SK-N-SH (cell line): ENCODE results near the gene CACNA2D1. TPM values are rescaled to one million over a fixed set of nuclear protein-coding genes. Genes with fewer than 3 reads are reported as not detected.

Experiments used
- CTCF ChIA-PET: fragments of 300-600, 350-600 bp; formaldehyde crosslinking; extraction: SDS; loops from one replicate; lab custom pipeline; 2021; lab: Yijun Ruan, JAX
- POLR2A ChIA-PET: fragments of 350-600 bp; sonication (Branson Sonifier 250); formaldehyde crosslinking; extraction: SDS; loops from one replicate; lab custom pipeline; 2020; ENCODE audit warnings: antibody characterized with exemption, inconsistent platforms; lab: Yijun Ruan, JAX
- DNase-seq: peaks from one replicate; pipeline ENCODE4 v3.0.0; 2012
- H2AFZ ChIP-seq: fragments of 200-600 bp; sonication (generic); 2 replicates; pipeline ENCODE4 v1.8.1; 2016; ENCODE audit warnings: antibody characterized with exemption, mild to moderate bottlenecking, low read depth
- H3F3A ChIP-seq: fragments of 200-600 bp; sonication (generic); replicated peaks from 2 replicates; pipeline ENCODE3; 2016; ENCODE audit warnings: antibody characterized with exemption, mild to moderate bottlenecking; ENCODE audit not compliant: insufficient read depth
- H3K27ac ChIP-seq, 2 experiments: fragments of 200-500 bp in 1 of 2; fragments of 200-600 bp in 1 of 2; sonication (Bioruptor generic) in 1 of 2; sonication (generic), shearing (Covaris generic) in 1 of 2; 2 replicates each; pipeline versions ENCODE4 v1.5.1 to v1.6.1; 2014 to 2016; ENCODE audit warnings: low read depth in 2 of 2, inconsistent platforms in 1 of 2, low read length in 1 of 2, mild to moderate bottlenecking in 1 of 2, mixed read lengths in 1 of 2
- H3K27me3 ChIP-seq: fragments of 200-600 bp; sonication (generic), shearing (Covaris generic); 2 replicates; pipeline ENCODE4 v1.6.1; 2016; ENCODE audit warnings: mixed run types; ENCODE audit not compliant: insufficient read depth
- H3K36me3 ChIP-seq, 2 experiments: fragments of 200-500 bp in 1 of 2; fragments of 200-600 bp in 1 of 2; sonication (Bioruptor generic) in 1 of 2; sonication (generic) in 1 of 2; replicated peaks in 1 of 2; 2 replicates each; pipeline versions ENCODE3 to v1.5.1; 2014 to 2016; ENCODE audit warnings: low read length in 1 of 2, mild to moderate bottlenecking in 1 of 2; ENCODE audit not compliant: insufficient read depth in 2 of 2, control insufficient read depth in 1 of 2
- H3K4me1 ChIP-seq, 2 experiments: fragments of 200-500 bp in 1 of 2; fragments of 200-600 bp in 1 of 2; sonication (Bioruptor generic) in 1 of 2; sonication (generic), shearing (Covaris generic) in 1 of 2; 2 replicates each; pipeline versions ENCODE4 v1.5.1 to v1.6.1; 2014 to 2016; ENCODE audit warnings: low read depth in 1 of 2, low read length in 1 of 2, mixed run types in 1 of 2; ENCODE audit not compliant: insufficient read depth in 2 of 2, control insufficient read depth in 1 of 2
- H3K4me2 ChIP-seq: fragments of 200-600 bp; sonication (generic), shearing (Covaris generic); 2 replicates; pipeline ENCODE4 v1.6.1; 2017; ENCODE audit warnings: mixed run types
- H3K4me3 ChIP-seq, 2 experiments: fragments of 200-500 bp in 1 of 2; fragments of 200-600 bp in 1 of 2; sonication (Bioruptor generic) in 1 of 2; sonication (generic), shearing (Covaris generic) in 1 of 2; 2 replicates each; pipeline versions ENCODE4 v1.5.1 to v1.8.1; 2014 to 2016; ENCODE audit warnings: low read depth in 2 of 2, inconsistent platforms in 1 of 2, low read length in 1 of 2, mild to moderate bottlenecking in 1 of 2, mixed read lengths in 1 of 2, moderate library complexity in 1 of 2
- H3K79me2 ChIP-seq: fragments of 200-600 bp; sonication (generic); 2 replicates; pipeline ENCODE4 v1.8.1; 2017; ENCODE audit warnings: mild to moderate bottlenecking; ENCODE audit not compliant: insufficient read depth
- H3K9ac ChIP-seq: fragments of 200-600 bp; sonication (generic); 2 replicates; pipeline ENCODE4 v1.6.1; 2017; ENCODE audit warnings: mixed run types
- H3K9me2 ChIP-seq: fragments of 200-600 bp; sonication (generic); 2 replicates; pipeline ENCODE4 v1.6.1; 2017; ENCODE audit warnings: mixed run types
- H3K9me3 ChIP-seq: fragments of 200-600 bp; sonication (generic); 2 replicates; pipeline ENCODE4 v1.6.1; 2017; ENCODE audit warnings: mixed run types, mild to moderate bottlenecking, moderate library complexity
- H4K20me1 ChIP-seq: fragments of 200-600 bp; sonication (generic); 2 replicates; pipeline ENCODE4 v1.6.1; 2017; ENCODE audit warnings: mild to moderate bottlenecking, mixed run types; ENCODE audit not compliant: insufficient read depth
- CTCF ChIP-seq: fragments of 200-600 bp; sonication (generic); IDR thresholded peaks from 2 replicates; pipeline ENCODE4 v1.6.1; 2017; ENCODE audit warnings: antibody characterized with exemption, mild to moderate bottlenecking, moderate library complexity
- ELF1 ChIP-seq: IDR thresholded peaks from 2 replicates; pipeline ENCODE4 v1.4.0; 2012
- EP300 ChIP-seq, 2 experiments: IDR thresholded peaks; 2 replicates each; pipeline versions ENCODE4 v1.4.0 to v1.6.1; 2012; ENCODE audit warnings: borderline replicate concordance in 1 of 2, low read depth in 1 of 2, low read length in 1 of 2
- FOSL2 ChIP-seq: IDR thresholded peaks from 2 replicates; pipeline ENCODE4 v1.4.0; 2012; ENCODE audit warnings: low read depth, mild to moderate bottlenecking, moderate library complexity, borderline replicate concordance
- FOXJ3 ChIP-seq: sonication (generic); formaldehyde crosslinking; IDR thresholded peaks from 2 replicates; pipeline ENCODE4 v1.5.1; 2020; ENCODE audit warnings: mild to moderate bottlenecking, missing genetic modification reagents
- GABPA ChIP-seq: IDR thresholded peaks from 2 replicates; pipeline ENCODE4 v1.4.0; 2012; ENCODE audit warnings: low read depth, mild to moderate bottlenecking
- GATA2 ChIP-seq: sonication (generic); formaldehyde crosslinking; IDR thresholded peaks from 2 replicates; pipeline ENCODE4 v1.5.0; 2020; ENCODE audit warnings: mild to moderate bottlenecking, missing genetic modification reagents
- IRF3 ChIP-seq: fragments of 150-350 bp; IDR thresholded peaks from 2 replicates; pipeline ENCODE4 v1.6.1; 2016; ENCODE audit warnings: mild to moderate bottlenecking, low read depth, low read length
- MAX ChIP-seq: IDR thresholded peaks from 2 replicates; pipeline ENCODE4 v1.4.0; 2012; ENCODE audit warnings: low read depth
- MXI1 ChIP-seq: IDR thresholded peaks from 2 replicates; pipeline ENCODE4 v1.6.1; 2012; ENCODE audit warnings: mild to moderate bottlenecking, low read depth, low read length, improper control_type of control experiment
- NRF1 ChIP-seq: IDR thresholded peaks from 2 replicates; pipeline ENCODE4 v1.6.1; 2012; ENCODE audit warnings: low read depth, mild to moderate bottlenecking, low read length
- POLR2AphosphoS5 ChIP-seq: IDR thresholded peaks from 2 replicates; pipeline ENCODE4 v1.6.1; 2012; ENCODE audit warnings: low read depth, low read length
- REST ChIP-seq: IDR thresholded peaks from 2 replicates; pipeline ENCODE4 v1.6.1; 2012; ENCODE audit warnings: mild to moderate bottlenecking, low read depth, low read length, moderate library complexity
- SIN3A ChIP-seq: IDR thresholded peaks from 2 replicates; pipeline ENCODE4 v1.6.1; 2012; ENCODE audit warnings: low read depth, mild to moderate bottlenecking, low read length, moderate library complexity, borderline replicate concordance
- SMC3 ChIP-seq: IDR thresholded peaks from 2 replicates; pipeline ENCODE4 v1.6.1; 2012; ENCODE audit warnings: low read depth, low read length, improper control_type of control experiment
- TCF12 ChIP-seq: IDR thresholded peaks from 2 replicates; pipeline ENCODE4 v1.4.0; 2012
- TEAD4 ChIP-seq: IDR thresholded peaks from 2 replicates; pipeline ENCODE4 v1.4.0; 2012; ENCODE audit warnings: mild to moderate bottlenecking, borderline replicate concordance; ENCODE audit not compliant: insufficient read depth
- USF1 ChIP-seq: IDR thresholded peaks from 2 replicates; pipeline ENCODE4 v1.4.0; 2012; ENCODE audit warnings: low read depth, borderline replicate concordance
- YY1 ChIP-seq: IDR thresholded peaks from 2 replicates; pipeline ENCODE4 v1.4.0; 2012; ENCODE audit warnings: low read depth, mild to moderate bottlenecking
- WGBS: methylation state at CpG from one replicate; pipeline ENCODE4 v1.1.6; 2017; ENCODE audit warnings: low lambda C conversion rate; 5-methylcytosine and 5-hydroxymethylcytosine counted together
- polyA plus RNA-seq, 3 experiments: library from polyadenylated mRNA; depleted of rRNA; stranded (reverse); fragments of >200 nt; gene quantifications; 2 replicates each; pipeline ENCODE4 v1.2.3, GENCODE V29; 2012

The CACNA2D1 gene
- polyA plus RNA-seq, 1 of the 3 experiments (the other 2 are of a cell fraction): 3.4 TPM

GRCh38 chr7:82268632-82269031 is 174.9 kb downstream of the CACNA2D1 start:
- no peaks in the 10 kb centered on the region for H3K9me2 ChIP-seq
- H3K4me3 ChIP-seq: no peak overlapping the region
- WGBS: 35% methylated on average over 1 of the region's 1 CpG
- no peak for DNase-seq
- no peak overlapping the region for H3K9ac ChIP-seq
- no peak overlapping the region for H2AFZ ChIP-seq
- no peak overlapping the region for H3K4me2 ChIP-seq
- CTCF ChIA-PET: interaction anchor here (0.6 to 1.3 kb wide), 4 partner anchors 25 to 82 kb away, joined by 3 to 5 read pairs (median 3); no protein-coding TSS in a partner anchor
- POLR2A ChIA-PET: no interaction called here
- peaks cover 18 to 39% of the 10 kb centered on the region in 2 experiments; a peak in 2 of 4 replicates for H3K4me1 ChIP-seq
- TF ChIP-seq TCF12: peak; percentile 17; the same call in 1 of the 2 replicates
- TF ChIP-seq FOXJ3 (CRISPR knock-in tag): peak; percentile 78; the same call in 1 of the 2 replicates
- TF ChIP-seq MXI1: peak; percentile 29; the same call in 1 of the 2 replicates
- peak; percentile 73 for TF ChIP-seq GATA2
- TF ChIP-seq USF1: no peak
- TF ChIP-seq IRF3: no peak
- peak in 1 of 2 experiments; percentile 75; a peak in 1 of 4 replicates for TF ChIP-seq EP300 (IDR thresholded peaks at IDR 0.05; ENCODE audit: borderline replicate concordance in 1 of 2, low read depth in 1 of 2, low read length in 1 of 2)
- H3K9me3 ChIP-seq: no peaks in the 10 kb centered on the region
- no peaks in the 10 kb centered on the region for H3K79me2 ChIP-seq
- no peaks in the 10 kb centered on the region for H3F3A ChIP-seq
- no peaks in the 10 kb centered on the region for H3K27me3 ChIP-seq
- no peaks in the 10 kb centered on the region for H4K20me1 ChIP-seq
- no peaks in the 10 kb centered on the region for H3K36me3 ChIP-seq
- H3K27ac ChIP-seq: peak overlapping the region in 1 of 2 experiments; percentile 97; a peak in 2 of 4 replicates

- no peak for DNase-seq
- ChIA-PET POLR2A (no interaction called here), CTCF (interaction anchor here (0.8 to 1.6 kb wide), 6 partner anchors 19 to 307 kb away, joined by 3 to 4 read pairs (median 3); no protein-coding TSS in a partner anchor)
- H3K9me3 ChIP-seq: no peaks in the 10 kb centered on the region
- no peaks in the 10 kb centered on the region for H4K20me1 ChIP-seq
- H3K4me2 ChIP-seq: no peak overlapping the region
- H2AFZ ChIP-seq: no peak overlapping the region
- no peaks in the 10 kb centered on the region for H3K79me2 ChIP-seq
- no peak overlapping the region for H3K4me3 ChIP-seq
- no peaks in the 10 kb centered on the region for H3K27me3 ChIP-seq
- no peak overlapping the region for H3K9ac ChIP-seq
- H3K4me1 ChIP-seq: peaks cover 18 to 48% of the 10 kb centered on the region in 2 experiments; a peak in 2 of 4 replicates
- no peaks in the 10 kb centered on the region for H3F3A ChIP-seq
- H3K27ac ChIP-seq: peak overlapping the region in 1 of 2 experiments; percentile 96; a peak in 2 of 4 replicates
- H3K9me2 ChIP-seq: no peaks in the 10 kb centered on the region
- no peaks in the 10 kb centered on the region for H3K36me3 ChIP-seq
- TF ChIP-seq NRF1 (no peak), GABPA (no peak), MAX (no peak), YY1 (no peak), SMC3 (no peak), IRF3 (no peak), TEAD4 (no peak), FOSL2 (no peak), FOXJ3 (CRISPR knock-in tag) (peak; percentile 45; the same call in 1 of the 2 replicates), SIN3A (no peak), CTCF (no peak), POLR2AphosphoS5 (no peak), ELF1 (no peak), REST (no peak)
These were observed 177.5 kb downstream of the CACNA2D1 start for GRCh38 chr7:82266081-82266480.
